NCI-H526 treated with DMSO at 0.1 percent for 48 hours (cell line): Measurements from ENCODE around the gene KCNH4.
"Not testable (repeated sequence)": the region's sequence is repeated elsewhere in the genome, so short reads cannot be mapped to it uniquely, and the experiment has no call there.

Source experiments
- DNase-seq: peaks from one replicate; lab custom pipeline; 2025; lab: John Stamatoyannopoulos, UW

The KCNH4 gene

GRCh38 chr17:42180922-42181850, at the start of gene KCNH4:
Gene KCNH4 (minus strand): TSS chr17:42181142. CDS start chr17:42180945, 197 bp downstream.
- peak; percentile 67 for DNase-seq

- DNase-seq, result no peak
These were observed 49.3 kb upstream of the KCNH4 start for GRCh38 chr17:42230225-42230624.

- DNase-seq, result no peak
These were observed 47.1 kb upstream of the KCNH4 start for GRCh38 chr17:42227849-42228700.

GRCh38 chr17:42225646-42226045, 44.7 kb upstream of the KCNH4 start:
- DNase-seq, result no peak

- DNase-seq, result no peak
These were observed 43.7 kb upstream of the KCNH4 start for GRCh38 chr17:42224651-42225050.

GRCh38 chr17:42221886-42222745, 41.2 kb upstream of the KCNH4 start:
- DNase-seq, result no peak

GRCh38 chr17:42219280-42219679, 38.3 kb upstream of the KCNH4 start:
- not testable (repeated sequence) for DNase-seq

GRCh38 chr17:42214156-42214555, 33.2 kb upstream of the KCNH4 start:
- DNase-seq, result no peak

- no peak for DNase-seq
These were observed 31.4 kb upstream of the KCNH4 start for GRCh38 chr17:42212382-42212781.

GRCh38 chr17:42211921-42212341, 31.0 kb upstream of the KCNH4 start:
- DNase-seq, result not testable (repeated sequence)

- no peak for DNase-seq
These were observed 29.1 kb upstream of the KCNH4 start for GRCh38 chr17:42210046-42210445.

GRCh38 chr17:42206153-42206612, 25.2 kb upstream of the KCNH4 start:
- DNase-seq, result not testable (repeated sequence)

GRCh38 chr17:42203354-42203753, 22.4 kb upstream of the KCNH4 start:
- DNase-seq, result no peak

GRCh38 chr17:42202696-42203095, 21.8 kb upstream of the KCNH4 start:
- no peak for DNase-seq

GRCh38 chr17:42202159-42202558, 21.2 kb upstream of the KCNH4 start:
- no peak for DNase-seq

GRCh38 chr17:42201458-42201772, 20.5 kb upstream of the KCNH4 start:
- no peak for DNase-seq

GRCh38 chr17:42200706-42201457, 19.9 kb upstream of the KCNH4 start:
- DNase-seq, result no peak

GRCh38 chr17:42199416-42200011, 18.6 kb upstream of the KCNH4 start:
- no peak for DNase-seq

GRCh38 chr17:42198897-42199296, 18.0 kb upstream of the KCNH4 start:
- DNase-seq, result no peak

GRCh38 chr17:42197564-42198156, 16.7 kb upstream of the KCNH4 start:
- no peak for DNase-seq
